Uterus (tissue), 2 donors: ENCODE data around the gene NUTM2B.
"Not testable (repeated sequence)": the region's sequence is repeated elsewhere in the genome, so short reads cannot be mapped to it uniquely, and the experiment has no call there.

Experiments
- CTCF ChIP-seq, 4 experiments: fragments of 200-600 bp in 2 of 4; fragments of 450-650 bp in 2 of 4; sonication (generic) in 2 of 4; IDR thresholded peaks; one replicate each; pipeline ENCODE4 v1.5.1; 2016 to 2019; ENCODE audit warnings: antibody characterized with exemption in 4 of 4, mild to moderate bottlenecking in 2 of 4, moderate library complexity in 1 of 4
- POLR2A ChIP-seq, 2 donors: fragments of 450-650 bp; IDR thresholded peaks; one replicate each; pipeline ENCODE4 v1.6.1; 2016; ENCODE audit warnings: antibody characterized with exemption in 2 of 2, mild to moderate bottlenecking in 1 of 2, moderate library complexity in 1 of 2

DNA sequence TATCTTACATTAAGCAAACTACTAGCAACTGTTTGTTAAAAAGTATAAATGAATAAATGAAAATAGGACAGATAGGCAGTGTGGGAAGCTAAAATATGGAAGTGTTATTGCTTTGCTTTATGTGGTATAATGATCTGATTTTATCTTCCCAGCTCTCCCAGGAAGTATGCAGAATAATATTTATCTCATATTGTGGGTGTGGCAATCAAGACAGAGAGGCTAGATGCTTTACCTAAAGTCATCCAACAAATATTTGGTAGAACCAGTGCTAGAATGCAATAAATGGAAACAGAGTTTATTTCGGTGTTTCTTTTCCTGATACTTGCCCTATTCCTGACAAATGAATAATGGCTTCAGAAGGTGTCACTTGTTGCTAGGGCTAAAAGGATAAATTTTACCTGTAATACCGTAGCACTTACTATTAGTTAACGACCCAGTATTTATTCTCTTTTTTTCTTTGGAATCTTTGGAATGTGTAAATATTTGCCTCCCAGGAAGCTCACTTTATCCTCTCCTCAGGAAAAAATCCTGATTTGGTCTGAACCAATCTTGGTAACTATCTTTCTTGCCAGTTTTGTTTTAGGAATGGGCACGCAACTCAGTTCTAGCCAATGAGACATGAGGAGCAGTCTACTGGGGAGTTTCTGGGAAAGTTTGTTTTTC, 14.0 kb downstream of the NUTM2B start:
- TF ChIP-seq CTCF, POLR2A (IDR thresholded peaks at IDR 0.05): not testable (repeated sequence)
